Measurements from ENCODE around the gene SLC44A1.

DNA sequence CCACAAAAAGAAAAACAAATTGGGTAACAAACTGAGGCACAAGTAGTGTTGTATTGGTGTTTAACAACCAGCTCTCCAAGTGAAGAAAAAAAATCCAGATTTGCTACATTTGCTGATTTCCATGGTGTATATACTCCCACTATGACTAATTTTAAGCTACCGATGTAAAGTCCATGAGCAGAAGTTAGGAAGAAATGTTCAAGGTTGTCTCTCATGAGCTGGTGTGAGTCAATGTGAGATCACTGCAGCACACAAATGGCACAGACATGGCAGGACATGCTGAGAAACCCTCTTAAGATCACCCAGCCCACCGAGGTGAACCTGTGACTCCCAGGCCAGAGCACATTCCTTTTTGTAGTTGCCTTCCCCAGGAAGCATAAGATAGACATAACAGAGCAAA, 36.2 kb downstream of the SLC44A1 start:
- no peak for TF ChIP-seq SP1 (IDR thresholded peaks at IDR 0.05)
- no peak for TF ChIP-seq BHLHE40 (IDR thresholded peaks at IDR 0.05; ENCODE audit: borderline replicate concordance)
